HG03354 (cell line): ENCODE results near the gene POU6F2.
"Not testable (repeated sequence)": the region's sequence is repeated elsewhere in the genome, so short reads cannot be mapped to it uniquely, and the experiment has no call there.

ENCODE experiments used
- ATAC-seq: cut with Tn5 transposase; IDR thresholded peaks from one replicate; pipeline ENCODE4 v1.9.1; 2021; ENCODE audit warnings: mild to moderate bottlenecking; ENCODE audit not compliant: unreplicated experiment, poor library complexity, severe bottlenecking

The POU6F2 gene

GRCh38 chr7:39321909-39322498 is 344.3 kb downstream of the POU6F2 start:
- no peak for ATAC-seq

- no peak for ATAC-seq
Measured at GRCh38 chr7:39324139-39324760, 346.5 kb downstream of the POU6F2 start.

GRCh38 chr7:39331607-39332006 is 353.9 kb downstream of the POU6F2 start:
- ATAC-seq = not testable (repeated sequence)

GRCh38 chr7:39332142-39332541 is 354.4 kb downstream of the POU6F2 start:
- no peak for ATAC-seq

- ATAC-seq = no peak
Measured at GRCh38 chr7:39333701-39334100, 356.0 kb downstream of the POU6F2 start.

GRCh38 chr7:39336442-39336841 is 358.7 kb downstream of the POU6F2 start:
- ATAC-seq = no peak

- no peak for ATAC-seq
Measured at GRCh38 chr7:39338716-39339115, 361.0 kb downstream of the POU6F2 start.

GRCh38 chr7:39339591-39339990 is 361.9 kb downstream of the POU6F2 start:
- ATAC-seq = no peak

GRCh38 chr7:39341083-39341482 is 363.4 kb downstream of the POU6F2 start:
- no peak for ATAC-seq

- no peak for ATAC-seq
Measured at GRCh38 chr7:39342763-39343162, 365.1 kb downstream of the POU6F2 start.

- no peak for ATAC-seq
Measured at GRCh38 chr7:39349452-39350123, 371.9 kb downstream of the POU6F2 start.

GRCh38 chr7:39353615-39354376 is 376.1 kb downstream of the POU6F2 start:
- no peak for ATAC-seq

- ATAC-seq = no peak
Measured at GRCh38 chr7:39355664-39356063, 378.0 kb downstream of the POU6F2 start.

- ATAC-seq = no peak
Measured at GRCh38 chr7:39356172-39356925, 378.6 kb downstream of the POU6F2 start.

- no peak for ATAC-seq
Measured at GRCh38 chr7:39357648-39358047, 379.9 kb downstream of the POU6F2 start.

GRCh38 chr7:39360038-39360437 is 382.3 kb downstream of the POU6F2 start:
- ATAC-seq = peak; percentile 81

- ATAC-seq = no peak
Measured at GRCh38 chr7:39360766-39361165, 383.1 kb downstream of the POU6F2 start.

GRCh38 chr7:39365751-39366295 is 388.1 kb downstream of the POU6F2 start:
- ATAC-seq = no peak

- ATAC-seq = no peak
Measured at GRCh38 chr7:39367451-39367850, 389.7 kb downstream of the POU6F2 start.

GRCh38 chr7:39367943-39368342 is 390.2 kb downstream of the POU6F2 start:
- no peak for ATAC-seq
